ENCODE results near the gene LTBP2.

The LTBP2 gene

GRCh38 chr14:74599946-74600345 lies 12.1 kb downstream of the LTBP2 start:
- H3K27me3 Mint-ChIP-seq = peaks cover 12% of the 10 kb centered on the region
- no peak overlapping the region for H3K4me3 Mint-ChIP-seq
- no peaks in the 10 kb centered on the region for H3K9me3 Mint-ChIP-seq
- no peak overlapping the region for H3K27ac Mint-ChIP-seq
- no peak for DNase-seq
- no peaks in the 10 kb centered on the region for H3K4me1 Mint-ChIP-seq
- CTCF ChIA-PET = no interaction called here
- no peaks in the 10 kb centered on the region for H3K36me3 Mint-ChIP-seq

DNA sequence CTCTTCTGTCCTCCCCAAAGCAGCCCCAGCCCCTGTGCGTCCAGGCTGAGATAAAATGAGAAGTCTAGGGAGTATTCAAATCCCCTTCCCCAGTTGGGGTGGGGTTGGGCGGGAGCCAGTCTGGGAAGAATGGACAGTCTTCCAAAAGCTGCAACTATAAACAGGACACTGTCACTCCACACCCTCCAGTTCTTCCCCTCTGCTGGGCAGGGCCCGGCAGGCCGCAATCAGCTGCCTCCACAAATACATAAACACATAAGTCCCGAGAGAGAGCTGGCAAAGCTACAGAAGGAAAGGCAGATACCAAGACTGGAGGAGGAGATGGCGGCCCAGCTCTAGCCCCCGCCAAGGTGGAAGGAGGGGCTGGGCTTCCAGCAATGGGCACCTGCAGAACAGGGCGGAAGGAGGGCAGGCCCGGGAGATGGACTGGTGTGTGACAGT lies 12.7 kb downstream of the LTBP2 start:
- CTCF ChIA-PET = interaction anchor here (2.2 kb wide), 1 partner anchor 9 kb away, joined by 6 read pairs; no protein-coding TSS in a partner anchor
- H3K4me3 Mint-ChIP-seq = no peak overlapping the region
- H3K9me3 Mint-ChIP-seq = no peaks in the 10 kb centered on the region
- peaks cover 8% of the 10 kb centered on the region for H3K27me3 Mint-ChIP-seq
- no peaks in the 10 kb centered on the region for H3K36me3 Mint-ChIP-seq
- DNase-seq = no peak
- H3K27ac Mint-ChIP-seq = no peak overlapping the region
- H3K4me1 Mint-ChIP-seq = no peaks in the 10 kb centered on the region

DNA sequence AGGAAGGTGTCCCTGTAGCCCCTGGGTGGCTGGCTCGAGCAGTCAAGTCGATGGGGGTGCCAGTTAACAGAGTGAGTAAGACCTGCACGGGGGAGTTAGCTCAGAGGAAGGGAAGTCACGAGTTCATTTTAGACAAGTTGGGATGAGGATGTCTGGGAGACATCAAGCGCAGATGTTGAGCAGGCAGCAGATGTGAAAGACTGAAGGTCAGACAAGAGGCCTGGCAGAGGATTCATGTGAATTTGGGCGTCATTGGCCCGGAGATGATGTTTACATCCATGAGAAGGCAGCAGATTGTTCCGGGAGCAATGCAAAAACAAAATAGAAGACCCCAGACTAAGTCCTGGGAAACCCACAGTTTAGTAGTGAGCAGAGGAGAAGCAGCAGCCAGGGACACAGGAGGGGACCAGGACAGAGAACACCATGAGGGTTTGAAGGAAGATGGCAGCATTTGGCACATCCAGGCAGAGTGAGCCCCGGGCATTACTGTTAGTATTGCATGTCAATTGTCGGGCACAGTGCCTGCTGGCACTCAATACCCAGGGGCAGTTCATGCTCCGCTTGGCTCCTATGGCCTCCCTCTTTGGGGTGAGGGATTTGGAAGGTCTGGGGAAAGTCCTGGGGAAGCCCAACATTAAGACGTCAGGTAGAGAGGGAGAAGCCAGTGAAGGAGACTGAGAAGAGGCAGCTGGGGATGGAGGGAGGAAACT lies 15.1 kb downstream of the LTBP2 start:
- no peak overlapping the region for H3K4me3 Mint-ChIP-seq
- no peak overlapping the region for H3K27ac Mint-ChIP-seq
- DNase-seq = no peak
- H3K4me1 Mint-ChIP-seq = no peaks in the 10 kb centered on the region
- H3K27me3 Mint-ChIP-seq = peaks cover 10% of the 10 kb centered on the region
- no peaks in the 10 kb centered on the region for H3K36me3 Mint-ChIP-seq
- CTCF ChIA-PET = no interaction called here
- H3K9me3 Mint-ChIP-seq = no peaks in the 10 kb centered on the region

DNA sequence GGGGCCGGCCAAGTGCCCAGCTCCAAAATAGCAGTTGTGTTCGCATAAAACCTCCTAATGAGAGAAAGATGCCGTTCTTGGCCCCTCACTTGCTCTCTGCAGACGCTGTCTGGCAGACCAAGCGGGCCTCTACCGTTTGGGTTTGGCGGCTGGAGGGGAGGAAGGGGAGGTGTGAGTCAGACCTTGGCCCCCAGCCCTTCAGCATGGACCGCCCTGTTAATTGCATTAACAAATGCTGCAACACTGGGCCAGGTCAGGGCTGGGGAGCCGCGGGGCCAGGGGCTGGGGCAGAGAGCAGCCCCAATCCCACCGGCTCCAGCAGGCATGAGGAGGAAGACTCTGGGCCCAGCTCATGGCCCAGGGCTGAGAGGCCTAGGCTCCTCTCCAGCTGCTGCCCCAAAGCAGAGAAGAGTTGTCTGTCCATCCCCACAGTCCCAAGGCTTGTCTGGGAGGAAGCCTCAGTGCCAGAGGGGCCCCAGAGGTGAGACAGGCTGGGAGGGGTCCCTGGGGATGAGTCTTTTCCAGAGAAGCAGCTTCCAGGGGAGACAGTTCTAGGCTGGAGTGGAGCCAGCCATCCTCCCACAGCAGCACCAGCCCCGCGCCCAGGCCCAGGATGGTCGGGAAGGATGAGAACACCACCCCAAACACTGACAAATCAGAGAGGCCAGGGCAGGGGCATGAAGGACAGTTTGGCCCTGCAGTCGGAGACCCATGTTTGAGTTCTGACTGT lies 16.9 kb downstream of the LTBP2 start:
- DNase-seq = no peak
- Mint-ChIP-seq H3K27ac (no peak overlapping the region), H3K9me3 (no peaks in the 10 kb centered on the region), H3K4me1 (no peaks in the 10 kb centered on the region), H3K27me3 (peaks cover 10% of the 10 kb centered on the region), H3K36me3 (no peaks in the 10 kb centered on the region), H3K4me3 (no peak overlapping the region)
- CTCF ChIA-PET = interaction anchor here (1.4 kb wide), 1 partner anchor 17 kb away, joined by 6 read pairs; the partner anchor contains the start of gene LTBP2

DNA sequence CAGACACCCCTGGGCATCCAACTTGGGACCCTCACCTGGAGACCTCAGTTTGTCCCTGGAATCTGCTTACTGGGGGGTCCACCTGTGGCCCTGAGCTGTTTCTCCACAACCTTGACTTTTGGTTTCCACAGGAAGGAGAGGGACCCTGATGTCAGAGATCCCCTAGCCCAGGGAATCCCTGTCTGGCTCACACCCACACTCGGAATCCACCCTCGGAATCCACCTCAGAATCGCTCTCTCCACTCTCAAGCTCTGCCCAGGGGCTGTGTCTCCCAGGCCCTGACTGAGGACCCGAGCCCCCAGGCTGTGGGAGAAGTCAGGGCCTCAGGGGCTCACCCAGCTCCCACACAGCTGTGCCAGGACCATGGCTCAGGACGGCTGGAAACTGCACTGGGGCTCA lies 17.4 kb downstream of the LTBP2 start:
- Mint-ChIP-seq H3K27me3 (peaks cover 10% of the 10 kb centered on the region), H3K4me3 (no peak overlapping the region), H3K9me3 (no peaks in the 10 kb centered on the region), H3K27ac (peak overlapping the region; percentile 25), H3K36me3 (no peaks in the 10 kb centered on the region), H3K4me1 (no peaks in the 10 kb centered on the region)
- CTCF ChIA-PET = interaction anchor here (1.4 kb wide), 1 partner anchor 18 kb away, joined by 6 read pairs; the partner anchor contains the start of gene LTBP2
- no peak for DNase-seq

GRCh38 chr14:74594029-74594428 lies 18.0 kb downstream of the LTBP2 start:
- Mint-ChIP-seq H3K36me3 (no peaks in the 10 kb centered on the region), H3K4me3 (no peak overlapping the region), H3K4me1 (no peaks in the 10 kb centered on the region), H3K9me3 (no peaks in the 10 kb centered on the region), H3K27me3 (peaks cover 10% of the 10 kb centered on the region), H3K27ac (no peak overlapping the region)
- DNase-seq = no peak
- CTCF ChIA-PET = interaction anchor here (1.4 kb wide), 1 partner anchor 18 kb away, joined by 6 read pairs; the partner anchor contains the start of gene LTBP2

DNA sequence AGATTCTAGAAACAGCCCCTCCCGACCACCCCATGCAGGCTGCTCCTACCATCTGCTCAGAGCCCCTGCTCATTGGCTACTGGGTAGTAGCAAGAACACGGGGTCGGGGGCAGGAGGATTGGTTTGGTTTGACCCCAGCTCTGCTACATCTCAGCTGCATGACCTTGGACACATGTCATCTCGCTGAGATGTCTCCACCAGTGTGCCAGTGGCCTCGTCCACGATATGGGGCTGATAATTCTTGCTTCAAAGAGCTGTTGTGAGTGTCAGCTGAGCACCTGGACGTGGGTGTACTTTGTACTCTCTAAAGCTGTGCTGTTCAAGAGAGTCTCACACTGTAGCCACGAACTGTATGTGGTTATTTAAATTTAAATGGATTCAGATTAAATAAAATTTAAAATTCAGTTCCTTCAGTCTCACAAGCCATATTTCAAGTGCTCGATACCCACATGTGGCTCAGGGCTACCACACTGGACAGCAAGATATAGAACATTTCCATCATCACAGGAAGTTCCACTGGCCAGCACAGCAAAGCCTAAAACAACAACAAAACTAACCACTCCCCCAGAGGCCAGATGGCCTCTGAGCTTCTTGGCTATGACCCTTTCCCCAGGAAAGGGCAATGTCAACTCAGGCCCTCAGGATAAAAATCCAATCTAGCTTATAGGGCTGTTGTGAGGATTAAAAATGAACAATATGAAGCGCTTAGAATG lies 18.6 kb downstream of the LTBP2 start:
- H3K36me3 Mint-ChIP-seq = no peaks in the 10 kb centered on the region
- CTCF ChIA-PET = interaction anchor here (1.4 kb wide), 1 partner anchor 19 kb away, joined by 6 read pairs; the partner anchor contains the start of gene LTBP2
- H3K4me3 Mint-ChIP-seq = no peak overlapping the region
- H3K27ac Mint-ChIP-seq = no peak overlapping the region
- H3K9me3 Mint-ChIP-seq = no peaks in the 10 kb centered on the region
- H3K27me3 Mint-ChIP-seq = peaks cover 10% of the 10 kb centered on the region
- H3K4me1 Mint-ChIP-seq = no peaks in the 10 kb centered on the region
- no peak for DNase-seq

DNA sequence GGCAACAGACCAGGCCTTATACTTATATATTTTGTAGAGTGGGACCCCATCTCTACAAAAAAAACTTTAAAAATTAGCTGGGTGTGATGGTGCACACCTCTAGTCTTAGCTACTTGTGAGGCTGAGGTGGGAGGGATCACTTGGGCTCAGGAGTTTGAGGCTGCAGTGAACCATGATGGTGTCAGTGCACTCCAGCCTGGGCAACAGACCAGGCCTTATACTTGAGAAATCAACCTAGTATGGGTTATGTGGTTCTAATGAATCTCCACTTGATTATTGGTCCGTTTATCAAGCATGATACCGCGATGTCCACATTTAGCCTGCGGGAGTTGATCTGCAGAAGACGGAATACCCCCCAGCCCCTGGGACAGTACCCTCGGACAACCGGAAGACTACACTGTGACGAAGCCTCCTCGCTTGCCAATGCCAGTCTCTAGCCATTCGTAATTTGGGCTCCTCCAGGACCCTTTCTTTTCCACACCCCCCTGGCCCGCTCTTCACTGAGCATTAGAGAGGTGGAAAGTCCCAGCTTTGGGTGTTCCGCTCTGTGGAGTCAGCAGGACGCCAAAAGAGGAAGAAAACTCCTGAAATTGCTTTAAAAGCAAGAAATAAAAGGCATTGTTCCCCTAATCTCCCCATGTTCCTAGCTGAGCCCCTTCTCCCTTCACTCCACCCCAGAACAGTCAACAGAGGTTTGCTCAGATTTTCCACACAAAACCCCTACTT lies 19.4 kb downstream of the LTBP2 start:
- H3K27ac Mint-ChIP-seq = no peak overlapping the region
- CTCF ChIA-PET = no interaction called here
- H3K27me3 Mint-ChIP-seq = peaks cover 10% of the 10 kb centered on the region
- no peaks in the 10 kb centered on the region for H3K9me3 Mint-ChIP-seq
- no peak overlapping the region for H3K4me3 Mint-ChIP-seq
- H3K4me1 Mint-ChIP-seq = no peaks in the 10 kb centered on the region
- DNase-seq = no peak
- no peaks in the 10 kb centered on the region for H3K36me3 Mint-ChIP-seq

DNA sequence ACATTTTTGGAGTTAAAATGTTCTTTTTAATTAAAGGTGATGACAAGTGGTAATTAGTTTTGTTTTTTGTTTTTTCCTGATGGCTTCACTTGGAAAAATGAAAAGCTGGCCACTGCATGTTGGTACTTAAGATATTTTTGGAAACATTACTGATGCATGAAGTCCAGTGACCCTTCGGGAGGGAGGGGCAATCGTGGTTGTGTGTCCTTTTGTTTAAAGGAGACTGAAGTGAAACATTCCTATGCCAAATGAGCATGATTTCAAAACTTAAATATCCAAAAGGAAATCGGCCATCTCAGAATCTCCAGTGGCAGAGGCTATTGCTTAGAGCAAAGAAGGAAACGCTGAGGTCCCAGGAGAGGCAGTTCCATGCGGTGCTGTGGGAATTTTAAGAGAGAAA lies 20.1 kb downstream of the LTBP2 start:
- Mint-ChIP-seq H3K27ac (no peak overlapping the region), H3K9me3 (no peaks in the 10 kb centered on the region), H3K4me1 (no peaks in the 10 kb centered on the region), H3K4me3 (no peak overlapping the region), H3K36me3 (no peaks in the 10 kb centered on the region), H3K27me3 (peaks cover 12% of the 10 kb centered on the region)
- no peak for DNase-seq
- CTCF ChIA-PET = no interaction called here

- CTCF ChIA-PET = no interaction called here
- Mint-ChIP-seq H3K4me3 (no peak overlapping the region), H3K36me3 (no peaks in the 10 kb centered on the region), H3K27me3 (peaks cover 14% of the 10 kb centered on the region), H3K27ac (no peak overlapping the region), H3K4me1 (no peaks in the 10 kb centered on the region), H3K9me3 (no peaks in the 10 kb centered on the region)
- no peak for DNase-seq
Observed at GRCh38 chr14:74591394-74591793, 20.6 kb downstream of the LTBP2 start.

GRCh38 chr14:74589291-74589879 lies 22.7 kb downstream of the LTBP2 start:
- H3K4me1 Mint-ChIP-seq = no peaks in the 10 kb centered on the region
- H3K27ac Mint-ChIP-seq = no peak overlapping the region
- peaks cover 16% of the 10 kb centered on the region for H3K27me3 Mint-ChIP-seq
- no peaks in the 10 kb centered on the region for H3K36me3 Mint-ChIP-seq
- no peak overlapping the region for H3K4me3 Mint-ChIP-seq
- no peak for DNase-seq
- H3K9me3 Mint-ChIP-seq = no peaks in the 10 kb centered on the region
- CTCF ChIA-PET = no interaction called here

- no peak for DNase-seq
- H3K27me3 Mint-ChIP-seq = peaks cover 17% of the 10 kb centered on the region
- H3K9me3 Mint-ChIP-seq = no peaks in the 10 kb centered on the region
- CTCF ChIA-PET = no interaction called here
- H3K27ac Mint-ChIP-seq = no peak overlapping the region
- no peak overlapping the region for H3K4me3 Mint-ChIP-seq
- H3K4me1 Mint-ChIP-seq = no peaks in the 10 kb centered on the region
- H3K36me3 Mint-ChIP-seq = no peaks in the 10 kb centered on the region
Observed at GRCh38 chr14:74587363-74587707, 24.7 kb downstream of the LTBP2 start.

- H3K9me3 Mint-ChIP-seq = no peaks in the 10 kb centered on the region
- no peak overlapping the region for H3K27ac Mint-ChIP-seq
- no peak overlapping the region for H3K4me3 Mint-ChIP-seq
- DNase-seq = no peak
- CTCF ChIA-PET = no interaction called here
- no peaks in the 10 kb centered on the region for H3K36me3 Mint-ChIP-seq
- H3K4me1 Mint-ChIP-seq = no peaks in the 10 kb centered on the region
- H3K27me3 Mint-ChIP-seq = peaks cover 17% of the 10 kb centered on the region
Observed at GRCh38 chr14:74586681-74587362, 25.2 kb downstream of the LTBP2 start.

Measured in activated naive CD4-positive, alpha-beta T cell treated with anti-CD3 and anti-CD28 coated beads, Interleukin-2, amount 10 ng/mL, durations not matched to agents 7 days and 5 days (primary cell).